Measurements from ENCODE around the gene GRIP2. TPM values are rescaled to one million over a fixed set of nuclear protein-coding genes. Genes with fewer than 3 reads are reported as not detected.

GRIP2 gene
- total RNA-seq, 1 experiment from 2014 or later, result 4.5 TPM

DNA sequence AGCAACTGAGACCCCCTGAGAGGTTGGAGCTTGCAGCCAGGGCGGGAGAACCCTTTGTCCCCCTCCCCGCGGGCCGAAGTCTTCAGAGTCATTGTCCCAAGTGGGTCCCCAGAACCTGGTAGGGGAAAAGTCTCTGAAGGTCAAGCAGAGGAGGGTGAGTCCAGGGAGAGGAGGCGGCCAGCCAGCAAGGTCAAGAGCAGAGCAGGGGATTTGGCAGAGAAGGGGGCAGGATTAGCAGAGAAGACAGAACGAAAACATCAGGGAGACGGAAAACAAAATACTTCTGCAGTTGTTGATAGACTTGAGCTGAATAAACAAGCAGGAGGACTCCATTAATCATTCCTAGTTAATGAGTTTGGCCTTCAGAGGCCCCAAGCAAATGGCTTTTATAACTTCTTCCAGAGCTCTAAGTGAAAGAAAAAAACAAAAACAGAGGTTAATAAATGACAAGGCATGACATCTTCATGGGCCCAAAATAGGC lies 66.7 kb downstream of the GRIP2 start:
- no peaks in the 10 kb centered on the region for H3K4me1 Mint-ChIP-seq (ENCODE audit: low read depth, unreplicated experiment)
- ChIA-PET POLR2A (no interaction called here), CTCF (interaction anchor here (0.6 kb wide), 1 partner anchor 573 kb away, joined by 3 read pairs; no protein-coding TSS in a partner anchor)
- H3K27ac Mint-ChIP-seq (ENCODE audit: unreplicated experiment), result peak overlapping the region; percentile 36
- Histone ChIP-seq H3K4me3 (ENCODE audit: low read depth, low read length) (no peak overlapping the region), H3K9me3 (no peaks in the 10 kb centered on the region), H3K27me3 (replicated peaks; ENCODE audit: control insufficient read depth, insufficient read depth, low read length) (no peaks in the 10 kb centered on the region), H3K36me3 (ENCODE audit: control insufficient read depth, insufficient read depth, low read length) (peaks cover 3% of the 10 kb centered on the region), H3K4me1 (0 out of 2 replicates have a peak, but pooled peaks cover 9% of the 10 kb centered on the region)
- H3K36me3 Mint-ChIP-seq (ENCODE audit: insufficient read depth, unreplicated experiment), result peaks cover 48% of the 10 kb centered on the region
- no peak overlapping the region for H3K4me3 Mint-ChIP-seq (ENCODE audit: unreplicated experiment)
- no peak for DNase-seq
- no peaks in the 10 kb centered on the region for H3K27me3 Mint-ChIP-seq (ENCODE audit: insufficient read depth, unreplicated experiment)
- H3K9me3 Mint-ChIP-seq (ENCODE audit: unreplicated experiment), result no peaks in the 10 kb centered on the region
- TF ChIP-seq CTCF (IDR thresholded peaks at IDR 0.05; ENCODE audit: insufficient read depth in 1 of 2, low read depth in 1 of 2, low read length in 1 of 2, severe bottlenecking in 1 of 2, unreplicated experiment in 1 of 2), result no peak
- intact Hi-C loops (cut with micrococcal nuclease; ENCODE audit: unreplicated experiment), result no loop called here
- BruUV-seq (replicated peaks), result no TSS peak

DNA sequence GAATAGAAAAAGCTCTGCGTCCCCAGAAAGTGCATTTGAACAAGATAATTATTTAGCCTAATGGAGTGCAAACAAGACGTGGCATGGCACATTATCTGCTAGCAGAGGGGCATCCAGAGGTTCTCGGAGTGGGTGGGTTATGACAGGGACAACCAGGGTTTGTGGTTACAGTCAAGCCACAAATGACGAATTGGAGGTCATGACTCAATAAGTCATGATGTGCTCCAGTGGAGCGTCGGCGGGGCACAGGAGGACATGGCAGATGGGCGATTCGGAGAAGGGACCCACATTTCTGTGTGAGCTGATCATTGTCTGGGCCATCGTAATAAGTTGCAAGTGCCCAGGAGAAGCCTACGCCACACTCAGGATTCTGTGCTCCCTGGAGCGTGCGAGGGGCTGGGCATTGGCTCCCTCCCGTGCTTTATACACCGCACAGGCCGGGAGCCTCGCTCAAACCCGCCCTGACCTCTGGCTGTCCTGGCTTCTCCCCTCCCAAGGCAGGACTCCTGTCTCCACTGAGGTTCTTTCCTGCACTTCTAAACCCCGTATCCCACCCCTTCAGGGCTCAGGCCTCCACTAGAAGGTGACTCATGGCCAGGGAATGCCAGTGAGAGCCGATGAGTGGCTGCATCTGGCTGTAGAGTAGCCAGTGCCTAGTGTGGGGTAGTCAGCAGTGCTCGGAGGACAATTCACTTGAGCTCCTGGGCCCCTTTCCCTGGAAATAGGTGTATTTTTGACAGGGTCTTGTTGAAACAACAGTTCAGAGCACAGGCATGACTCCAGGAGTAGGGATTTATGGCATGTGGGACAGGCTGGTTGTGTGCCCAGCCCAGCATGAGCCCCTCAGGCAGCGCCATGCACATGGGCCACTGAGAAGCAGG lies 67.4 kb downstream of the GRIP2 start:
- Histone ChIP-seq H3K4me1 (0 out of 2 replicates have a peak, but pooled peaks cover 9% of the 10 kb centered on the region), H3K9me3 (no peaks in the 10 kb centered on the region), H3K36me3 (ENCODE audit: control insufficient read depth, insufficient read depth, low read length) (peaks cover 5% of the 10 kb centered on the region), H3K27me3 (replicated peaks; ENCODE audit: control insufficient read depth, insufficient read depth, low read length) (no peaks in the 10 kb centered on the region), H3K4me3 (ENCODE audit: low read depth, low read length) (no peak overlapping the region)
- no peaks in the 10 kb centered on the region for H3K27me3 Mint-ChIP-seq (ENCODE audit: insufficient read depth, unreplicated experiment)
- ChIA-PET POLR2A (no interaction called here), CTCF (interaction anchor here (0.6 kb wide), 1 partner anchor 572 kb away, joined by 3 read pairs; no protein-coding TSS in a partner anchor)
- peaks cover 48% of the 10 kb centered on the region for H3K36me3 Mint-ChIP-seq (ENCODE audit: insufficient read depth, unreplicated experiment)
- no peak for TF ChIP-seq CTCF (IDR thresholded peaks at IDR 0.05; ENCODE audit: insufficient read depth in 1 of 2, low read depth in 1 of 2, low read length in 1 of 2, severe bottlenecking in 1 of 2, unreplicated experiment in 1 of 2)
- no peak overlapping the region for H3K4me3 Mint-ChIP-seq (ENCODE audit: unreplicated experiment)
- no peaks in the 10 kb centered on the region for H3K9me3 Mint-ChIP-seq (ENCODE audit: unreplicated experiment)
- no TSS peak for BruUV-seq (replicated peaks)
- H3K27ac Mint-ChIP-seq (ENCODE audit: unreplicated experiment), result peak overlapping the region; percentile 36
- intact Hi-C loops (cut with micrococcal nuclease; ENCODE audit: unreplicated experiment), result no loop called here
- DNase-seq, result no peak
- no peaks in the 10 kb centered on the region for H3K4me1 Mint-ChIP-seq (ENCODE audit: low read depth, unreplicated experiment)

- BruUV-seq (replicated peaks), result no TSS peak
- Mint-ChIP-seq H3K4me1 (ENCODE audit: low read depth, unreplicated experiment) (no peaks in the 10 kb centered on the region), H3K9me3 (ENCODE audit: unreplicated experiment) (no peaks in the 10 kb centered on the region), H3K27me3 (ENCODE audit: insufficient read depth, unreplicated experiment) (no peaks in the 10 kb centered on the region), H3K27ac (ENCODE audit: unreplicated experiment) (no peak overlapping the region), H3K36me3 (ENCODE audit: insufficient read depth, unreplicated experiment) (peaks cover 44% of the 10 kb centered on the region), H3K4me3 (ENCODE audit: unreplicated experiment) (no peak overlapping the region)
- H3K27me3 ChIP-seq (replicated peaks; ENCODE audit: control insufficient read depth, insufficient read depth, low read length), result no peaks in the 10 kb centered on the region
- ChIA-PET POLR2A (no interaction called here), CTCF (no interaction called here)
- intact Hi-C loops (cut with micrococcal nuclease; ENCODE audit: unreplicated experiment), result no loop called here
- H3K9me3 ChIP-seq, result no peaks in the 10 kb centered on the region
- H3K4me1 ChIP-seq, result 0 out of 2 replicates have a peak, but pooled peaks cover 9% of the 10 kb centered on the region
- H3K36me3 ChIP-seq (ENCODE audit: control insufficient read depth, insufficient read depth, low read length), result peaks cover 5% of the 10 kb centered on the region
- TF ChIP-seq CTCF (IDR thresholded peaks at IDR 0.05; ENCODE audit: insufficient read depth in 1 of 2, low read depth in 1 of 2, low read length in 1 of 2, severe bottlenecking in 1 of 2, unreplicated experiment in 1 of 2), result no peak
- DNase-seq, result no peak
- no peak overlapping the region for H3K4me3 ChIP-seq (ENCODE audit: low read depth, low read length)
Observed at GRCh38 chr3:14471690-14472089, 68.5 kb downstream of the GRIP2 start.
